DMS53 (cell line): ENCODE data around the gene SLC29A1.

Source experiments
- DNase-seq: peaks from one replicate; lab custom pipeline; 2025; lab: John Stamatoyannopoulos, UW

SLC29A1 gene

GRCh38 chr6:44255105-44255808 lies 31.9 kb downstream of the SLC29A1 start:
- DNase-seq = peak; percentile 73

DNA sequence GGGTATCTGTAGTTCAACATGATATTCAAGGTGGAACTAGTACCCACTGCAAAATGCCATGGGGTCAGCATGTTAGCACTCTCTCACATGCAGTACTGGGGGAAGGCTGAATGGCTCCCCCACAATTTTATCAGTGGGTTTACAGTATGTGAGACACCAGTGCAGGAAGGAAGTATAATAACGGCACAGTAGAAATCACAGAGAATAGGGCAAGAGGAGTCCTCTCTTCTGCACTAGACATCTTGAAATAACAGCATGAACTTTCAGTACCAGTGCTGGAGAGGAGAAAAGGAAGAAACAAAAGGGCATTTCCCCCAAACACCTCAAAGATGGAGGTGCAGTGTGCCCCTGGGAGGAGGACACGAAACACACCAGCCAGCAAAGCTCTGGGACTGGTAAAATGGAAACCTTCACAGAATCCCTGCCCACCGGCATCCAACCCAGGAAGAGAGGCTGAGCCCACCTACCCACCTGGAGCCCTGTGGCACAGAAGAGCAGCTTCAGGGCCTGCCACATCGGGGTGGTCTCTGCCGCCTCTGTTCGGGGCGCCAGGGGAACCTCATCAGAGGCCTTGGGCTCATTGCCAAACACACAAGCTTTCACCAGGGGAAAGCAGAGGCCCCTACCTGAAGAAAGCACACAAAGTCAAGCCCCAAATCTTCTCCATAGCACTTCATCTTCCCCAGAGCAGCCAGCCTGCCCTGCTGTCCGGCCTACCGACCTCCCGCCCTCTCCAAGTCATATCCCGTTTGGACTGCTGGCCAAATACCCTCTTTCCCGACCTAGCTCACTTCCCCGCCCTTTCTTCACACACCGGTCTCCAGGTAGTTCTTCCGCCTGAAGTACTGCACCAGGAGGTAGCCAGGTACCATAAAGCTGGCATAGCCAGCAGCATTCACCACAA lies 32.7 kb downstream of the SLC29A1 start:
- DNase-seq = peak; percentile 74

DNA sequence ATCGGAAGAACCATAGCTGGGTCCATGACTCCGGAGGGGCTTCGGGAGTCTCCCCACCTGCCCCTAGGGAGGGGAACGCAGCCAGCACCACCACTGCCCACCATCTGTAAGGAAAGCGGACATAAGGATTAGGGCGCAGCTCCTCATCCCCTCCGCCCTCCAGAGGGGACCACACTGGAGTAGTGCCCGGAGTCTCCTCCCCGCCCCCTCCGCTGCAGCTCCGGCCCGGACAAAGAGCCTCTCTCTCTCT lies 33.3 kb downstream of the SLC29A1 start:
- no peak for DNase-seq

- DNase-seq = peak; percentile 88
These were observed 33.8 kb downstream of the SLC29A1 start, which contains the start of gene SLC35B2 for GRCh38 chr6:44257025-44257752. Gene SLC35B2, minus strand, starts transcription at chr6:44257528. Its CDS starts 118 bp downstream, at chr6:44257410.

DNA sequence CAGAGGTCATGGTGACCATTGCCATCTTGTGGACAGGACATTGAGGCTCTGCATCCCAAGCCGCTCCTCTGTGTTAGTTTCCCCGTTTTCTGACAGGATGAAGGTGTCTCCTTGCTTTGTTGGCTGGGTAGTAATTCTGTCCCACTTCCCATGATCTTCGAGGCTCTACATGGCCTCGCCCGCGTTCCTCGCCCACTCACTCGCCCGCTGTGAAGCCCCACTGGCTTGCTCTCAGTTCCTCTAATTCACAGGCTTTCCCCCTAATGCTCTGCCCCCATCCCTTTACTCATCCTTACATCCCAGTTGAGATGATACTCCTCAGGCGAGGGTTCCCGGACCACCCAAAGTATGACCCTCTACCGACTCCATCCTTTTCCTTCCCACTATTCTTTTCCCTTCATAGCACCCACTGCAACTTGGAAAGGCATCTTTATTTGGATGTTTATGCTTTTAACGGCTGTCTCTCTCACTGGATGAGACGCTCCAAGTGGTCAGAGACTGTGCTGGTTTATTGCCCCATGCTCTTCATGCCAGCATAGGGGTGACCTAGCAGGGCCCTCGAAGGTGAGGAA lies 34.4 kb downstream of the SLC29A1 start:
- DNase-seq = no peak

DNA sequence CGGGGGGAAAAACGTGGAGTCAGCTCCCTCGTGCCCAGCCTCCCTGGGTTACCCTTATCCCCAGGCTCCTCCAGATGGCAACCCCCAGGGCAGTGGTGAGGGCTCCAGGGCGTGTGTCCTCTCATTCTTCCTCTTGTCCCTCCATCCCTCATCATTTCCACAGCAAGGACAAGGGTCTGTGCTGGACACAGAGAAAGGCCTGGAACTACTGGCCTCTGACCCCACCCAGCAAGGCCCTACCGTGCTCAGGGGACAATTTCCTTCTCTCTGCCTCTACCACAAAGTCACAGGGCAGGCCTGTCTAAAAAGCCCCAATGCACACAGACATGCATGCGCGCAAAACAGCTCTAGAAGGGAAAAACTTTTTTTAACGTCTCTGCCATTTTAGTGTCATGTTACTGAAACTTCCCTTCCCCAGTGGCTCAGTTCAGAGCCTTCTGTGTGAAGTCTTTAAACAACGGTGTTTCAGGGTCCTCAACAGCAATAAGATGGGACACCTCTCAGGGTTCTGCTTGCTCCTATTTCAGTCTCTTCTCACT lies 35.0 kb downstream of the SLC29A1 start:
- no peak for DNase-seq

DNA sequence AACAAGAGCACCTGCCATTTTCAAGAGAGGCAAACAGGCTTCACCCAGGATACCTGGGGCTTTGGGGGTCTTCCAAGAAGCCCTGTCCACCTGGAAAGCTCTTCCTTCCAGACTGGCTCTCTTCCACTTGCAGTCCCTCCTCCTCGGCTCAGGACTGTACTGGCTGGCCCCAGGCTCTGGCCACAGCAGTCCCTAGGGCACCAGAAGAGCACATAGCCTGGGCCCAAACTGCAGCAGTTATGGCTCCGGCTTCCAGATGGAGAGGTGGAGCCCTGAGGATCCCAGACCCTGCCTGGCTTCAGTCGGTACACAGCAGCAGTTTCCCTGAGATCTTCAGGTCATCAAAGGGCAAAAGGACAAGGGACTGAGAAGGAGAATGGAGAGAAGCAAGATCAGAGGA lies 35.5 kb downstream of the SLC29A1 start:
- DNase-seq = no peak

GRCh38 chr6:44260011-44260410 lies 36.6 kb downstream of the SLC29A1 start:
- no peak for DNase-seq

DNA sequence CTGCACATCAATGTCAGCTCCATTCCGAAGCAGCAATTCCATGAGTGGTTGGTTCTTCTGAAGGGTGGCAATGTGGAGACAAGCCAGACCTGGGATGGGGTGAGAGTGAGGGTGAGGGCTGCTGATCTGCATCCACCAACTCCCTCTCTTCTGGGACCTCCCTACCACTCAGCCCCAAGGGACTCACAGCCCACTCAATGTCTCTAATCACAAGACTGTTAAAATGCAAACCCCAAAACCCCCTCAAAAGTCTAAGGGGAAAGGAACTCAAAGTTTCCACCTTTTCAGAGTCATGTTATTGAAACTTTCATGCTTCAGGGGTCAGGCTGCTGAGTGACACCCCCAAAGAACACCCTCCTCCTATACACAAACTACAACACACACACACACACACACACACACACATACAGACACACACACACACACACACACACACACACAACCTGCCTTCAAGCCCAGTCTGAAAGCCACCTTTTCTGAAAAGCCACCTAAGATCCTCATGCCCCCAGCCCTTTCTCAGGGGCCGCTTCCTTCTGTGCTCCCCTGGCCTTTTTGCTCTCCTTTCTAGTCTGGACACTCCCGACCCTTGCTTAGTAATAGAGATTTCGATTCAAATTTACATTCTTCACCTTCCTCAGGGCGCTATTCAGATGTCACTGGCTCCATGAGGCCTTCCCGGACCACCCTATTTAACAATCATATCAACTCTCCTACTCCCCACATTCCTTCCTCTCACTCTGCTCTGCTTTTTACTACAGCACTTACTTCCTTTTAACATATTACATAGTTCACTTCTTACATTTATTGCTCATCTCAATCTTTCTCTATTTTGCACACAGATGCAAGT lies 37.3 kb downstream of the SLC29A1 start:
- no peak for DNase-seq

DNA sequence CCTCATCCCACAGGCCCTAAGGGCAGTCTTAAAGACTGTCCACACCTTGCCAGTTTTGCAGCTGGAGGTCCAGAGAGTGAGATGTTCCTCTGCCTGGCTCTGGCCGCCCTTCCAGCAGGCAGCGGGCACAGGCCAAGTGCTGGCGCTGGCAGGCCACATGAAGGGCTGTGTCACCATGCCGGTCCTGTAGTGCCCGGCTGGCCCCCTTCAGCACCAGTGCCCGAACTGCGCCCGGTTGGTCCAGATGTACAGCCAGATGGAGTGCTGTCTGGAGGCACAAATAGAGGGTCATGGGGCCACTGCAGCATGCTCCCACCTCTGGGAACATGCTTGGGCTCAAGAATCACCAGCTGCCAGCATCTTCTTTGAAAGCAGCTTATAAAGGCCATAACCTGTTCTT lies 38.2 kb downstream of the SLC29A1 start:
- no peak for DNase-seq

DNA sequence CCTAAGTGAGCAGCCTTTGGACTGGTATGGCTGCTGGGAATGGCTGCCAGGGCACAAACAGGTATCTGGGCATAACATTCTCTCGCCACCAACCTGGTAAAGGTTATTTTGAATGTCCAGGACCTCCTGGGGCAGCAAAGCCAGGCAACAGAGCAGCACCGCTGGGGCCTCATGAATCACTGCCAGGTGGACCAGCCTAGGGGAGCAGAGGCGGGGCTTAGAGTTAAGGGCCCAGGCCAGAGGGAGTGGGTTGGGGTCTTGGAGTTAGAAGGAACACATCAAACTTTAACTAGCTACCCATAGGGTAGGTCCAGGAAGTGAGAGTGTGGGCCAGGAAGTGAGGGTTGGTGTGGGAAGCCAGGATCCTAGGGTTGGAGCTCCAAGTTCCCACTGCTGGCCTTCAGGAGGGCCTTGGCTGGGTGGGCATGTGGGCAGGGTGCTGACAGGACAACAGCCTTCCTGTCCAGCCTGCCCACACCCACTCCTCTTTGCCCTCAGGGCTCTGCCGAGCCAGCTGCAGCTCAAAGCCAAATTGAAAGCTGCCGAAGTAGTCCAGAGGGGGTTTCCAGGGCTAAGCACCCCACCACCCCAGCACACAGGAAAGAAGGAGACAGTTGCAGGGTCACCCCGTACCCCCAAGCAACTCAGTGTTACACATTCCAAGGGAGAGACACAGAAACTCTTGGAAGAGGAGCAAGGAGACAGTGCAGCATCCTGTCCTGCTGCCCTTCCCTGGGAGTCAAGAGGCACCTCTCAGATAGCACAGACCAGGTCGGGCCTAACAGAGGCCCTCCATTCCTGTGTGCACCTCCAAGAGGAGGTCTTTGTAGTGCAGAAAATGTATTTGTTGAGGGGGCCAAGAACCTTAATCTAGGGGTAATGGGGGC lies 39.3 kb downstream of the SLC29A1 start:
- no peak for DNase-seq

DNA sequence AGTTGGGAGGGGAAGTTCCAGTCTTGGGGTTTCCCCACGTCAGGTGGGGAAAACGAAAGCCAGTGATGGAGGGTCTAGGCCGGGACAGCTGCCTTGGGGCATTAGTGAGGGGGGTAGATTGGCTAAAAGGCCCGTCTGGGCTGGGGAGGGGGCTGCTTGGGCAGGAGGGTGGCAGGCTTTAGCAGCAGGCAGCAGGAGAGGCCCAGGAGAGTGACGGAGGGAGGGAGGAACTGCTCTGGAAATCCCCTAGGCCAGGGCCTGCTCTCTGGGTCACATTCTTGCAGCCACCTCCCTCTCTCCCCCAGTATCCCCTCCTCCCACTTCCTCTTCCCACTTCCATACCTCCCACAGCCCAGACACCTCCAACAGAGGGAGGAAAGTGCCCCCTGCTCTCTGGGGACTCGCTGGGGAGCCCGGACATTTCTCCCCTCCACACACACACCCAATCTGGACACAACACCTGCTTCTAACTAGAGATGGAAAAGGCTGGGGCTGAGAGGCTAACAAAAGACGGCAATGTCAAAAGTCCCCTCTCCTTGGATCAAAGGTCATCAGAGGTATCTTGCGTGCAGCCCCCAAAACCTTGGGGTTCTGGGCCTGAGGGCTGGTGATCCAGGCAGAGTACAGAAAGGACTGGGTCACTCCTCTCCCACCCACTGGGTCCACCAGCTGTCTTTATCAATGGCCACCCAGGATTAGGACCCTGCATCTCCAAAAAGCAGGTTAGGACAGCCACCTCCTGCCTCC lies 40.1 kb downstream of the SLC29A1 start:
- no peak for DNase-seq

- DNase-seq = no peak
These were observed 41.0 kb downstream of the SLC29A1 start for GRCh38 chr6:44264154-44265006.

GRCh38 chr6:44265007-44265721 lies 41.8 kb downstream of the SLC29A1 start, which contains the start of gene NFKBIE:
Gene NFKBIE, minus strand, starts transcription at chr6:44265551. Its CDS starts 205 bp downstream, at chr6:44265346.
- peak; percentile 95 for DNase-seq

DNA sequence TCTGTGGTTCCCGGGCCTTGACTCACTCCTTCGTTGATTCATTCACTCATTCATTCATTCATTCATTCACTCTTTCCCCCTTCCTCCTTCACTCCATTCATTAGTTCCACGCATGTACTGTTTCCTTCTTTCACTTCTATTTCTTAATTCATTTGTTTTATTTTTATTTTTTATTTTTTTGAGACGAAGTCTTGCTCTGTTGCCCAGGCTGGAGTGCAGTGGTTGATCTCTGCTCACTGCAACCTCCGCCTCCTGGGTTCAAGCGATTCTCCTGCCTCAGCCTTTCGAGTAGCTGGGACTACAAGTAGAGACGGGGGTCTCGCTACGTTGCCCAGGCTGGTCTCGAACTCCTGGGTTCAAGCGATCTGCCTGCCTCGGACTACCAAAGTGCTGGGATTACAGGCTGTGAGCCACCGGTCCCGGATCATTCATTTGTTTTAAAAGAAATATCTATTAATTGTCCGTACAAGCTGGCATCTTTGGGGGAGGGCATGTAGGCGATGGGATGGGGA lies 42.4 kb downstream of the SLC29A1 start:
- no peak for DNase-seq

DNA sequence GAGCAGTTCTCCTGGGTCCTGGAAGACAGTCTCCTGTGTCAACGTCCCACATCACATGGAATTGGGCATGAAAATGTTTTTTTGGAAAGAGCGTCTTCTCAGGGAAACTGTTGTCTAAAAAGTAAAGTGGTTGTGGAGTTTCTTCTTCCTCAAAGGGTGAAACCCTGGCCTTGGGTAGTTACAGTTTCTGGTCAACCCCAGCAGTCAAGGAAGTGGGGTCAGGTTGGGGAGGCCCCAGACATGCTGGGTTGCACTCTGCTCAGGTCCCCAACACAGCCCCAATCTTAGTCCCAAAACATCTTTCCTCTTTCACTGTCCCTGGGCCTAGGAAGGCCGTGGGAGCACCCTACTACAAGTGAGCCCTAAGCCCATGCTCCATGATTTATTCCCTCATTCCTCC lies 43.0 kb downstream of the SLC29A1 start:
- DNase-seq = no peak

DNA sequence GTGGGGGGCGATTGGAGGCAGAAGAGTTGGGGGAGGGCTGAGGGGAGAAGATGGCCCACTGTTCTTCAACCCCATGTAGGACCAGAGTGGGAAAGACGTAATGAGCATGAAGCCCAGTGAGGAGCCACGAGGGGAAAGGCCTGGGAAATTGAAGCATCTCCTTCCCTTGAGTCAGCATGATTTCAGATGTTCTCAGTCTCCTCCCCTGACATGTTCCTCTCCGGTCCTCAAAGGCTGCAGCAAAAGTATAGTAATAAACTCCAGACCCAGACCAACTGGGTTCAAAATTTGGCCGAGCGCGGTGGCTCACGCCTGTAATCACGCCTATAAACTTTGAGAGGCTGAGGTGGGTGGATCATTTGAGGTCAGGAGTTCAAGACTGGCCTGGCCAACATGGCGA lies 43.9 kb downstream of the SLC29A1 start:
- no peak for DNase-seq
